GM10847 (cell line): Measurements from ENCODE around the gene TCP11L2.

ENCODE experiments used
- POLR2A ChIP-seq: IDR thresholded peaks from 2 replicates; pipeline ENCODE4 v1.6.1; 2011; ENCODE audit not compliant: insufficient read length; ENCODE audit errors: extremely low read depth

Gene TCP11L2

DNA sequence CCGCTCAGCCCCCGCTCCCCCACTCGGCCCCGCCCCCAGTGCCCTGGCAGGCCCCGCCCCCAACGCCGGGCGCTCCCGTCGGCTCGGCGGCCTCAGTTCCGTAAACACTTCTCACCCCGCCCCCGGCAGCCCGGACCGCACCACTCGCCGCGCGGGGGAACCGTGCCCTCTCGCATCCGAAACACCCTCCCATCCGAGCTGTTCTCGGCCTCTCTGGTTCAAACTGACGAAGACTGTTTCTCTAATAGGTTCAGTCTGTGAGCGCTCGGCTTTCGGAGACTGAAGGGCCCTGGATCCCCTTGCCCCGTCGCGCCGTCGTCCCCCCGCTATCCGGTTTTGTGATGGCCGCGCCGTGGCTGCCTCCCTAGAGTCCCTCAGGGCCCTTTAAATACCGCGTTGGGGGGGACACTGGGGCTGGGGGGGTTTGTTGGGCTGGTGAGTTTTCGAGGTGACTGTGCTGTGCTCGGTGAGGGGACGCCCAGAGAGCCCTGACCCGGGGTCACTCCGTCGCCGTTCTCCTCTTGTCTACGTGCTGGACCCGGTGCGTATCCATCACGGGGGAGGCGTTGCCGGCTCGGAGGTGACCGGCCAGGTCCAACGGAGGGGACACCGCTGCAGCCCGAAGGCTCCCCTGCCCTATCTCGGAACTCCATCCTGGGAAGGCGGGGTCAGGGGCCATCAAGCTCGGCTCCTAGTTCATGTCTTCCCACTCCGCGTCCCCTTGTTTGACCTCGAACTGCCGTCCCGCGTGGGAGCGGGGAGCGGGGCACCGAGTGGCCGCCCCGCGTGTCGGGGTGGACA, at the start of gene TCP11L2:
Gene TCP11L2, plus strand, starts transcription at position 333 of the 801 bp plus-strand sequence. CDS start 8,343 bp downstream, outside the sequence.
- TF ChIP-seq POLR2A, result no peak

DNA sequence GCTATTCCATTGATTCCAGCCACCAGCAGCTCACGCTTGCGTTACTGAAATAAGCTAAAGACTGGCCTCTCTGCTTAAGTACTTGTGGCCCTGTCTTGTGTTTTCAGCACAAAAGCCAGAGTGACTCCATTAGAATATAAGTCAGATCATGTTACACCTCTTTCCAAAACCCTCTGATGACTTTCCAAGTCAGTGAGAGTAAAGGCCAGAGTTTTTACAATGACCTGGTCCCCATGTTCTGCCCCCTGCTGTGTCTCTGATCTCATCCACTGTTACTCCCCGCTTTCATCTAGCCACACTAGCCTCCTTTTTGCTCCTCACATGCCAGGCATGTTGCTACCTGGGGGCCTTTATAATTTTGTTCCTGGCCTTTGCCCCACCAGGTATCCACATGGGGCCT, 47.8 kb upstream of the TCP11L2 start:
- no peak for TF ChIP-seq POLR2A

DNA sequence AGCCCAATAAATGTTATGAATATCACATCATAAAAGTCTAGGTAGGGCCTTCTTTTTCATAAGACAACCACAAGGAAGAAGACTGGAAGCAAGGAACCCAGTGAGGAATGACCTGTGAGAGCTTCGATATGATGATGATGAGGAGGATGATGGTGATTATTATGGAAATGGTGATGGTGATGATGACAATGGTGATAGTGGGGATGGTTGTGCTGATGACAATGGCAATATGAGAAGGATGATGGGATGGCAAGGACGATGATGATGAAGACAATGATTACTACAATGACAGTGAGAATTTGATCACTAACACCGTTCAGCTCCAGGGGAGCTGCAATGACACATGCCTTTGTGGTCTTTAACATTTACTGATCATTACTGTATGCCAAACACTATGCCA, 47.0 kb upstream of the TCP11L2 start:
- TF ChIP-seq POLR2A, result no peak

DNA sequence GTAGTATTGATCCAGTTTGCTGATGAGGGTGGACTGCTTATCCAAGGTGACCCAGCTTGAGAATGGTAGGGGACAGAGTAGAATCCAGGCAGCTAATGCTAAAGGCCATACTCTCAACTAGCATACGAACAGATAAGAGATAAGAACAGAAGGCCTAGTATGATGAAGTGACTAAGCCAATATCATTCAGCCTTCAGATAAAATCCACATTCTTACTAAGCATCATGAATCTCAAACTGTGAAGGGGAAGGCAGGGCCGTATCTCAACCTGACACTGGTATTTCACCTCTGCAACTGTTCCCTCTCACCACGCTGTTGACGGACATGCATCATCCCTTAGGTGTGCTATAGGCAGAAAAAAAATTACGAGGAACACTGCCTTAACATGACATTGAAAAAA, 46.6 kb upstream of the TCP11L2 start:
- no peak for TF ChIP-seq POLR2A

DNA sequence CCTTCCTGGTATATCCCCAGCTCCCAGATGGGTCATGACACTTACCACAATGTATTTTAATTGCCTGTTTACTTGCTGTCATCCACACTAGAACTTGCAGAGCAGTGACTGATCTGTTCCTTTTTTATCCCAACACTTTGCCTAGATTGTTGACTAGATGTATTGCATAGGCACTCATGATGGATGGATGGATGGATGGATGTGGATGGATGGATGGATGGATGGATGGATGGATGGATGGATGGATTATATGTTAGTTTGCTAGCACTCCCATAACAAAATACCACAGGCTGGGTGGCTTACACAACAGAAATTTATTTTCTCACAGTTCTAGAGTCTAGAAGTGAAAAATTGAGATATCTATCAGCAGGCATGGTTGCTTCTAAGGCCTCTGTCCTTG, 46.0 kb upstream of the TCP11L2 start:
- TF ChIP-seq POLR2A, result no peak

DNA sequence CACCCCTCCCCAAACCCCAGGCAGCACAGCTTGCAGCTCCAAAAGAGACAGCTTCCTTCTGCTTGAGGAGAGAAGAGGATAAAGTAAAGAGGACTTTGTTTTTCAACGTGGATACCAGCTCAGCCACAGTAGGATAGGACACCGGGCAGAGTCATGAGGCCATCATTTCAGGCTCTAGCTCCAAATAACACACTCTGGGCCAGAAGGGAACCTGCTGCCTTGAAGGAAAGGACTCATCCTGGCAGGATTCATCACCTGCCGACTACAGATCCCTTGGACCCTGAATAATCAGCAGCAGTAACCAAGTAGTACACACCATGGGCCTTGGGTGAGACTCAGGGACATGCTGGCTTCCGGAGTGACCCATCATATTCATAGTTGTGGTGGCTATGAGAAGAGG, 44.3 kb upstream of the TCP11L2 start:
- no peak for TF ChIP-seq POLR2A

DNA sequence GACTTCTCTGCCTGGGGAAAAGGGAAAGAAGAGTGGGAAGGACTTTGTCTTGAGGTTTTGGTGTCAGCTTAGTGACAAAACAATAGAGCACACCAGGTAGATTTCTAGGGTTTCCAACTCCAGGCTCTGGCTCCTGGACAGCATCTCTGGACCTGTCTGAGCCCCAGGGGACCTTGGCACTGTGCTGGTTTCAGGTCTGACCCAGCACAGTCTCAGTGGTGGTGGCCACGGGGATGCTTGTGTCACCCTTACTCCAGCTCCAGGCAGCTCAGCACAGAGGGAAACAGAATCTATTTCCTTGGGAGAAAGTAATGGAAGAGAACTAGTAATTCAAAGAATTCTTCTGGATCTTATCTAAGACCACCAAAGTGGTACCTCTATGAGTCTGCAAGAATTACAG, 43.6 kb upstream of the TCP11L2 start:
- TF ChIP-seq POLR2A, result no peak

DNA sequence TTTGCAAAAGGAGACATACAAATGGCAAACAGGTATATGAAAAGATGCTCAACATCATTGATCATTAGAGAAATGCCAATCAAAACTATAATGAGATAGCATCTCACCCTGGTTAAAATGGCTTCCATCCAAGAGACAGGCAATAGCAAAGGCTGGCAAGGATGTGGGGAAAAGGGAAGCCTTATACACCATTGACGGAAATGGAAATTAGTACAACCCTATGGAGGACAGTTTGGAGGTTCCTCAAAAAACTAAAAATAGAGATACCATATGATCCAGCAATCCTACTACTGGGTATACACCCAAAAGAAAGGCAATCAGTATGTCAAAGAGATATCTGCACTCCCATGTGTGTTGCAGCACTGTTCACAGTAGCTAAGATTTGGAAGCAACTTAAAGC, 37.4 kb upstream of the TCP11L2 start:
- no peak for TF ChIP-seq POLR2A

DNA sequence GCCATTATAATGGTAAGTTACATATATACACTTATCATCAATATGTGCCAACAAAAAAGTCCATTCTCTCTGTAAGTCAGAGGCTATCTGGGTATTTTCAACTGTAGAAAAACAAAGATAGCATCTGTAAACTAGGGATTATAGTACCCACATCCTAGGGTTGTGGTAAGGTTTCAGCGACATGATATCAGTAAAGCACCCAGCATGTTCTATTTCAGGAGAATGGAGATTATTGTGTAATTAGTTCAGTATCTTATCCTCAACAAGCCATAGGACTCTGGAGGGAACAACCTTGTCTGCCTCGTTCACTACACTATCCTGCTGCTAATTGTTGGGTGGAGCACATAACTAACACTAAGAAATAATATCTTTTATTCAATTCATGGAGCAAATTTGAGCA, 35.0 kb upstream of the TCP11L2 start:
- TF ChIP-seq POLR2A, result no peak

DNA sequence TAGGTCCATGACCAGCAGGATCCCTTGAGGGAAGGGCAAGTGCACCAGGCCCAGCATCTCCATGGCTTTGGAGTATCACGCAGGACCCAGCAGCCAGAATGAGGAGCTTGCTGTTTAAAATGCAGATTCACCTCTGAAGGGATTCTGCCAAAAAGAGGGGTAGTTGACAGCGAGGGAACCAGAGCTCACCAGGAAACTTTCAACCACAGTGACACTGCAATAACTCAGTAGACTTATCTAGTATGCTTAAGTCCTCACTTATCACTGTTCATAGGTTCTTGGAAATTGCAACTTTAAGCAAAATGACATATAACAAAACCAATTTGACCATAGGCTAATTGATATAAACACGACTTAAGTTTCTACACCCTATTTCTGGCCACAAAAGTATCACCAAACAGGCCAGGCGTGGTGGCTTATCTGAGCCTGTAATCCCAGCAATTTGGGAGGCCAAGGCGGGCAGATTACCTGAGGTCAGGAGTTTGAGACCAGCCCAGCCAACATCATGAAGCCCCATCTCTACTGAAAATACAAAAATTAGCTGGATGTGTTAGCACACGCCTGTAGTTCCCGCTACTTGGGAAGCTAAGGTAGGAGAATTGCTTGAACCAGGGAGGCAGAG, 33.3 kb upstream of the TCP11L2 start:
- no peak for TF ChIP-seq POLR2A

DNA sequence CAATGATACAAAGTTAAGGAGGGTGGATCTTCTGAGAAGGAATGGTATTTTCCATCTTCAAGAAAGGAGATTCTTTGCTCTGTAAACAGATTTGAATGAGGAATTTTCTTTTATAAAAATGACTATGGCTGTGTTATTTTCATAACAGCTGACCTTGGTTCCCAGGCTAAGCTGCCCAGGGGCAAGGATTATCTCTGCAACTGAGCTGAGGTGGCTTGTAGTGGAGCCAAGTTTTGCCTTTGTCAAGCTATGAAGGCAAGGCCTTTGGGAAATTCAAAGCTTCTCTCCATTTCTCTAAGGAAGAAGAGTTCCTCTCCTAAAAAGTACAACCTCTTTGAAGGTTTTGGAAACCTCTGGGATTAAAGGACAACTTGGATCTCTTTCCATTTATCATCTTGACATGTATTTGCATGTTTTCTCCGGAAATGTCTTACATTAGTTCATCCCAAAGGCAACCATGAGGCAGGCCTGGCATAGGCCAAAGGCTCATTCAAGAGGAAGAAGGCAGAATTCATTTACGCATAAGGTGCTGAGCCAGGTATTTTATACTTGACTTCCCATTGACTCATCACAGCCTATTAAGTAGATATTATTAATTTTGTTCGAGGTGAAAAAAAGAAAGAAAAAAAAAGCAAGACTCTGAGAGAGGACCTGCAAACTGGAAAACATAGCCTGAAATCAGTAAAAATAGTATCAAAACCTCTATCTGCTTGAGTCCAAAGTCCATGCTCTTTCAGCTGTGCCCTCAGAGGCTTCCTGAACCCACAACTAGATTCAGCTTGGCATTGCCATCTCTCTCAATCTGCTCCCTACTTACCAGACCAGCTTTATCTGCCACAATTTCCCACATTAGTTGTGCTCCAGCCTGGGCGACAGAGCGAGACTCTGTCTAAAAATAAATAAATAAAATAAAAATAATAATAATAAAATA, 30.7 kb upstream of the TCP11L2 start:
- no peak for TF ChIP-seq POLR2A

DNA sequence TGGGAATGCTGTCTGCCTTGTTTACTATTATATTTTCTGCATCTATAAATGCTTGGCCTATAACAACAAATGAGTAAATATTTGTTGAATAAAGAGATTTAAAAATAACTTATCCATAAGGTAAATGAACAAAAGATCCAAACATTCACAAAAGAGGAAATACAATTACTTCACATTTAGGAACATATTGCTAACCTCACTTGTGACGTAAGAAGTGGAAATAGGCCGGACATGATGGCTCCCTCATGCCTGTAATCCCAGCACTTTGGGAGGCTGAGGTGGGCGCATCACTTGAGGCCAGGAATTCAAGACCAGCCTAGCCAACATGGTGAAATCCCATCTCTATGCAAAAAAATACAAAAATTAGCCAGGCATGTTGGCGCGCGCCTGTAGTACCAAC, 29.0 kb upstream of the TCP11L2 start:
- TF ChIP-seq POLR2A, result no peak

DNA sequence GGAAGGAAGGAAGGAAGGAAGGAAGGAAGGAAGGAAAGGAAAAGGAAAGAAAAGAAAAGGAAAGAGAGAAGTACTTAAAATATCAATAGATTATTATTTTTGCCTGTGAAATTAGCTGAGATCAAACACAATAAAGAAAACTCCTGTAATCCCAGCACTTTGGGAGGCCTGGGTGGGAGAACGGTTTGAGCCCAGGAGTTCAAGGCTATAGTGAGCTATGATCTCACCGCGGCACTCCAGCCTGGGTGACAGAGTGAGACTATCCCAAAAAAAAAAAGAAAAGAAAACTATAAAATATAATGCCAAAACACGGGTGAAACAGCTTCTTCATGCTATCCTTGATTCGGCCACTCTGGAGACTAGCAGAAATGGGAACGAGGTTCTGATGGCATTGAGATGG, 28.5 kb upstream of the TCP11L2 start:
- no peak for TF ChIP-seq POLR2A

DNA sequence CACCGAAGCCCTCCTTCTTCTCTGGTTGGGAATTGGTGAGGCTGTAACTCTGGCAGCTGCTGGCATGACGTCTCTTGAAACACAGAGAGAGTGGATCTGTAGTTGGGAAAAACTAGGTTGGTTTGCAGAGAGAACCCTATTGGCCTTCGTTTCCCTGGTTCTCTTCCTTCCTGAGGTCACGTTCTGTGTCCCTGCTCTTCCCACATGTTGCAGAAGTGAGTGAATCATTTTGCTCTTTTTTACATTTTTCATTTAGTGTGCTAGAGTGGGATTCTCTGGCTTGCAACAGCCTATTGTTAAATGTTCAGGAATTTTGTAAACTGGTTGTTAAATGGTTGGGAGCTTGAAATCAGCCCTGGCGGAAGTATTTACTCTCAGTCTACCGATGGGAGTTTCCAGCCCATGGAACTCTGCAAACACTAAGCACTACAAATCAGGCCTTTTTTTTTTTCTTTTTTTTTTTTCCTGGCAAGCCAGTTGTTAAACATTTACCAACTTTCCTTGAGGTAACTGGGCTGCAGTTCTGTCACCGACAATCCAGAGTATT, 27.9 kb upstream of the TCP11L2 start:
- TF ChIP-seq POLR2A, result no peak

DNA sequence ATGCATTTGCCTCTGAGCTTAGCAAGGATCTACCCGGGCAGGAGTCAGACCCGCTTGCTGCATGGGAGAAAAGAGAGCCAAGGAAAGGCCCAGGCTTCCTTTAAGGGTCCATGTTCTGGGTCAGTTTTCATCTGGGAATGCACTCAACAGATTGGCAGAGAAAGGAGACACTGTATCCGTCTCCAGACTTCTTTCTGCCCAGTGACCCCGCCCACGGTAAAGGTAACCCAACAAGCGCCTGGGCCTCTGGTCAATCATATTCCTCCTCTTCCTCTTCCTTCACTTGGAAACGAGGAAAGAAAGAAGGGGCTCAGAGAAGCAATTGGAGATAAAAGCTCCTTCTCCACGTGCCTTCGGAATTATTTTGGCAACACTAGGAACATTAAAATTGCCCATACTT, 27.1 kb upstream of the TCP11L2 start:
- no peak for TF ChIP-seq POLR2A
